ENCODE data around the gene MALL. TPM values are rescaled to one million over a fixed set of nuclear protein-coding genes. Genes with fewer than 3 reads are reported as not detected.

MALL gene
- total and polyA plus RNA-seq, 2 of the 8 experiments (the other 6 are each of a cell fraction or from before 2014, with no cell fraction given), result 3.9 to 8.0 TPM

DNA sequence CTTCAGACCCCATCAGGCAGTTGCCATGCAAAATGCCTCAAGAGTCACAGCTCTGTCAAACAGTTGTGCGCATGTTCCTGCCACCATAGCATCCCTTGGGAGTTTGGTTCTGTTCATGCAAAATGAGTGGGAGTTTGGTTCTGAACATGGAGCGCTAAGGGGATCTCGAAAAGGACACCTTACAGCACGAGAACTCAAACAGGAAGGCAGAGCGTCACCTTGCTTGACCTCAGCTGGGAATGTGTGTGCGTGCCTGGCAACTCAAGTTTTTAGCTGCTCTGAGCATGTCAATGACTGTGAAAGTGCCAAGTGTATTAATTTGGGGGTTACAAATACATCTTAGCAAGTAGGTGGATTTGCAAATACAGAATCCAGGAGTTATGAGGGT lies 16.6 kb downstream of the MALL start (continued):
- TF ChIP-seq KDM4A (IDR thresholded peaks at IDR 0.05; ENCODE audit: low read depth, low read length, severe bottlenecking) (no peak), TBP (IDR thresholded peaks at IDR 0.05; ENCODE audit: low read depth, low read length) (no peak)
